HEK293 (cell line): ENCODE data around the gene SRP9.
"Not testable (repeated sequence)": the region's sequence is repeated elsewhere in the genome, so short reads cannot be mapped to it uniquely, and the experiment has no call there.

Source experiments
- CTCF ChIA-PET: fragments of 350-600 bp; formaldehyde crosslinking; extraction: SDS; loops from one replicate; lab custom pipeline; 2021; ENCODE audit warnings: antibody characterized with exemption; lab: Yijun Ruan, JAX
- POLR2A ChIA-PET: fragments of 300-600 bp; formaldehyde crosslinking; extraction: SDS; loops from one replicate; lab custom pipeline; 2020; ENCODE audit warnings: antibody characterized with exemption, inconsistent platforms; lab: Yijun Ruan, JAX
- H3K27ac ChIP-seq: fragments of 200-500 bp; sonication (Bioruptor generic); 2 replicates; pipeline ENCODE4 v1.5.1; 2014; ENCODE audit warnings: low read depth, low read length, control low read depth, inconsistent platforms; ENCODE audit errors: extremely low read depth
- H3K36me3 ChIP-seq, 2 experiments: fragments of 200-500 bp in 1 of 2; sonication (Bioruptor generic) in 1 of 2; 1 replicate in 1 of 2; 2 replicates in 1 of 2; pipeline ENCODE4 v1.5.1; 2014 to 2017; ENCODE audit warnings: inconsistent platforms in 2 of 2, low read length in 2 of 2; ENCODE audit not compliant: control insufficient read depth in 2 of 2, insufficient read depth in 1 of 2
- H3K4me1 ChIP-seq: fragments of 200-500 bp; sonication (Bioruptor generic); 2 replicates; pipeline ENCODE4 v1.5.1; 2014; ENCODE audit warnings: mild to moderate bottlenecking, low read length, inconsistent platforms; ENCODE audit not compliant: control insufficient read depth, insufficient read depth
- H3K4me3 ChIP-seq: 2 replicates; pipeline ENCODE4 v1.5.1; 2011; ENCODE audit warnings: low read depth, mild to moderate bottlenecking, control low read depth, low read length, moderate library complexity
- H3K9me3 ChIP-seq: fragments of 200-500 bp; sonication (Bioruptor generic); 2 replicates; pipeline ENCODE4 v1.5.1; 2014; ENCODE audit warnings: low read depth, low read length, inconsistent platforms; ENCODE audit not compliant: control insufficient read depth, insufficient read depth
- GLIS1 ChIP-seq: fragments of 450-650 bp; formaldehyde crosslinking; IDR thresholded peaks from 2 replicates; pipeline ENCODE4 v1.5.1; 2016; ENCODE audit warnings: missing biosample characterization, missing genetic modification characterization
- SCRT2 ChIP-seq: fragments of 450-650 bp; formaldehyde crosslinking; IDR thresholded peaks from 2 replicates; pipeline ENCODE4 v1.5.1; 2016; ENCODE audit warnings: missing biosample characterization, missing genetic modification characterization
- YY1 ChIP-seq: fragments of 450-650 bp; formaldehyde crosslinking; IDR thresholded peaks from 2 replicates; pipeline ENCODE4 v1.5.1; 2018; ENCODE audit warnings: missing biosample characterization, missing genetic modification characterization
- ZBTB20 ChIP-seq: fragments of 450-650 bp; formaldehyde crosslinking; IDR thresholded peaks from 2 replicates; pipeline ENCODE4 v1.5.1; 2016; ENCODE audit warnings: missing biosample characterization, missing genetic modification characterization
- ZNF24 ChIP-seq: fragments of 450-650 bp; formaldehyde crosslinking; IDR thresholded peaks from 2 replicates; pipeline ENCODE4 v1.5.1; 2016; ENCODE audit warnings: missing biosample characterization, missing genetic modification characterization
- ZNF521 ChIP-seq: fragments of 450-650 bp; formaldehyde crosslinking; IDR thresholded peaks from 2 replicates; pipeline ENCODE4 v1.5.1; 2017; ENCODE audit warnings: missing biosample characterization, mild to moderate bottlenecking, missing genetic modification characterization
- ZNF571 ChIP-seq: fragments of 450-650 bp; formaldehyde crosslinking; IDR thresholded peaks from 2 replicates; pipeline ENCODE4 v1.5.0; 2017; ENCODE audit warnings: missing biosample characterization, missing genetic modification characterization
- TF ChIP-seq, protein P1 (sequence below): fragments of 450-650 bp; IDR thresholded peaks from 2 replicates; pipeline ENCODE4 v1.5.1; 2018; ENCODE audit warnings: missing biosample characterization, mild to moderate bottlenecking, missing genetic modification characterization
- TF ChIP-seq, protein P2 (sequence below): fragments of 450-650 bp; IDR thresholded peaks from 2 replicates; pipeline ENCODE4 v1.5.1; 2018; ENCODE audit warnings: missing biosample characterization, missing genetic modification characterization
- TF ChIP-seq, protein P3 (sequence below): fragments of 450-650 bp; formaldehyde crosslinking; IDR thresholded peaks from 2 replicates; pipeline ENCODE4 v1.5.1; 2016; ENCODE audit warnings: missing biosample characterization, missing genetic modification characterization
- TF ChIP-seq, protein P4 (sequence below): fragments of 450-650 bp; formaldehyde crosslinking; IDR thresholded peaks from 2 replicates; pipeline ENCODE4 v1.5.1; 2016; ENCODE audit warnings: missing biosample characterization, missing genetic modification characterization

Gene SRP9

DNA sequence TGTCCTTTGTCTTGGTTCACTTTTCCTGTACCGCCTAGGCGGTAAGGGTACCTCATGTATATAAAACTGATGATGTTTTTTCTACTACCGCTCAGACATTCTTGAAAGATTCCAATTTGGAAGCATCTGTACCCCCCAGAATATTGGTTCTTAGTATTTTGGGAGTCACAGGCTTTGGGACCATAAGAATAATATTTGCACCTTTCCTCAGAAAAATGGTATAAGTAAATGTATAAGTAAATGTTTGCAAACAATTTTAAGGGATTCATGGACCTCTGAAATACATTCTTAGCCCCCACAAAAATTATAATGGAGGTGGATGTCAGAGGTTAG is 677 bp downstream of the SRP9 start:
- POLR2A ChIA-PET = interaction anchor here (0.6 to 2.9 kb wide), 33 partner anchors 10 to 323 kb away, joined by 3 to 46 read pairs (median 5); partner anchors contain the start of genes ENAH, EPHX1, PYCR2 and TMEM63A
- peaks cover 20 to 31% of the 10 kb centered on the region in 2 experiments for H3K36me3 ChIP-seq
- H3K27ac ChIP-seq = peak overlapping the region; percentile 95
- peaks cover 12% of the 10 kb centered on the region for H3K4me1 ChIP-seq
- CTCF ChIA-PET = interaction anchor here (0.6 to 25.5 kb wide), 41 partner anchors 8 to 418 kb away, joined by 3 to 567 read pairs (median 4); partner anchors contain the start of genes ENAH and EPHX1
- TF ChIP-seq, protein P1, sequence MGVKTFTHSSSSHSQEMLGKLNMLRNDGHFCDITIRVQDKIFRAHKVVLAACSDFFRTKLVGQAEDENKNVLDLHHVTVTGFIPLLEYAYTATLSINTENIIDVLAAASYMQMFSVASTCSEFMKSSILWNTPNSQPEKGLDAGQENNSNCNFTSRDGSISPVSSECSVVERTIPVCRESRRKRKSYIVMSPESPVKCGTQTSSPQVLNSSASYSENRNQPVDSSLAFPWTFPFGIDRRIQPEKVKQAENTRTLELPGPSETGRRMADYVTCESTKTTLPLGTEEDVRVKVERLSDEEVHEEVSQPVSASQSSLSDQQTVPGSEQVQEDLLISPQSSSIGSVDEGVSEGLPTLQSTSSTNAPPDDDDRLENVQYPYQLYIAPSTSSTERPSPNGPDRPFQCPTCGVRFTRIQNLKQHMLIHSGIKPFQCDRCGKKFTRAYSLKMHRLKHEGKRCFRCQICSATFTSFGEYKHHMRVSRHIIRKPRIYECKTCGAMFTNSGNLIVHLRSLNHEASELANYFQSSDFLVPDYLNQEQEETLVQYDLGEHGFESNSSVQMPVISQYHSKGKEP (tag by site-specific recombination) = no peak
- TF ChIP-seq ZNF521 (tag by site-specific recombination) (no peak), ZNF24 (tag by site-specific recombination) (no peak)
- TF ChIP-seq, protein P2, sequence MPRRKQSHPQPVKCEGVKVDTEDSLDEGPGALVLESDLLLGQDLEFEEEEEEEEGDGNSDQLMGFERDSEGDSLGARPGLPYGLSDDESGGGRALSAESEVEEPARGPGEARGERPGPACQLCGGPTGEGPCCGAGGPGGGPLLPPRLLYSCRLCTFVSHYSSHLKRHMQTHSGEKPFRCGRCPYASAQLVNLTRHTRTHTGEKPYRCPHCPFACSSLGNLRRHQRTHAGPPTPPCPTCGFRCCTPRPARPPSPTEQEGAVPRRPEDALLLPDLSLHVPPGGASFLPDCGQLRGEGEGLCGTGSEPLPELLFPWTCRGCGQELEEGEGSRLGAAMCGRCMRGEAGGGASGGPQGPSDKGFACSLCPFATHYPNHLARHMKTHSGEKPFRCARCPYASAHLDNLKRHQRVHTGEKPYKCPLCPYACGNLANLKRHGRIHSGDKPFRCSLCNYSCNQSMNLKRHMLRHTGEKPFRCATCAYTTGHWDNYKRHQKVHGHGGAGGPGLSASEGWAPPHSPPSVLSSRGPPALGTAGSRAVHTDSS (tag by site-specific recombination) = no peak
- peak overlapping the region; percentile 76 for H3K4me3 ChIP-seq
- H3K9me3 ChIP-seq = no peaks in the 10 kb centered on the region

DNA sequence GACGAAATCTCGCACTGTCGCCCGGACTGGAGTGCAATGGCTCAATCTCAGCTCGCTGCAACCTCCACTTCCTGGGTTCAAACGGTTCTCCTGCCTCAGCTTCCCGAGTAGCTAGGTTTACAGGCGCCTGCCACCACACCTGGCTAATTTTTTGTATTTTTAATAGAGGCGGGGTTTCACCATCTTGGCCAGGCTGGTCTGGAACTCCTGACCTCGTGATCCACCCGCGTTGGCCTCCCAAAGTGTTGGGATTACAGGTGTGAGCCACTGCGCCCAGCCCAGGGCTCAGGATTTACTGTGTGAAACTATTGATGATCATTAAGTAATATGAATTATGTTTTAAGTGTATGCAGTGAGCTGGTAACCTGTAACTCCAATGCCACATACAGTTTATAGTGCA is 1.5 kb downstream of the SRP9 start:
- H3K4me1 ChIP-seq = peaks cover 12% of the 10 kb centered on the region
- POLR2A ChIA-PET = interaction anchor here (0.6 to 2.9 kb wide), 10 partner anchors 16 to 332 kb away, joined by 3 to 38 read pairs (median 5); partner anchors contain the start of genes PYCR2 and TMEM63A
- H3K36me3 ChIP-seq = peaks cover 29 to 40% of the 10 kb centered on the region in 2 experiments
- not testable (repeated sequence) for H3K9me3 ChIP-seq, H3K27ac ChIP-seq
- TF ChIP-seq SCRT2 = 0 out of 2 replicates have a peak, but pooled peaks have one; percentile 28
- 0 out of 2 replicates have a peak, but pooled peaks have one; percentile 23 for TF ChIP-seq ZBTB20
- TF ChIP-seq, protein P3, sequence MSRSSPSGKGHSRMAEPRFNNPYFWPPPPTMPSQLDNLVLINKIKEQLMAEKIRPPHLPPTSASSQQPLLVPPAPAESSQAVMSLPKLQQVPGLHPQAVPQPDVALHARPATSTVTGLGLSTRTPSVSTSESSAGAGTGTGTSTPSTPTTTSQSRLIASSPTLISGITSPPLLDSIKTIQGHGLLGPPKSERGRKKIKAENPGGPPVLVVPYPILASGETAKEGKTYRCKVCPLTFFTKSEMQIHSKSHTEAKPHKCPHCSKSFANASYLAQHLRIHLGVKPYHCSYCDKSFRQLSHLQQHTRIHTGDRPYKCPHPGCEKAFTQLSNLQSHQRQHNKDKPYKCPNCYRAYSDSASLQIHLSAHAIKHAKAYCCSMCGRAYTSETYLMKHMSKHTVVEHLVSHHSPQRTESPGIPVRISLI = 0 out of 2 replicates have a peak, but pooled peaks have one; percentile 38
- CTCF ChIA-PET = interaction anchor here (0.6 to 25.5 kb wide), 20 partner anchors 9 to 313 kb away, joined by 3 to 567 read pairs (median 4); no protein-coding TSS in a partner anchor
- peak overlapping the region; percentile 76 for H3K4me3 ChIP-seq

DNA sequence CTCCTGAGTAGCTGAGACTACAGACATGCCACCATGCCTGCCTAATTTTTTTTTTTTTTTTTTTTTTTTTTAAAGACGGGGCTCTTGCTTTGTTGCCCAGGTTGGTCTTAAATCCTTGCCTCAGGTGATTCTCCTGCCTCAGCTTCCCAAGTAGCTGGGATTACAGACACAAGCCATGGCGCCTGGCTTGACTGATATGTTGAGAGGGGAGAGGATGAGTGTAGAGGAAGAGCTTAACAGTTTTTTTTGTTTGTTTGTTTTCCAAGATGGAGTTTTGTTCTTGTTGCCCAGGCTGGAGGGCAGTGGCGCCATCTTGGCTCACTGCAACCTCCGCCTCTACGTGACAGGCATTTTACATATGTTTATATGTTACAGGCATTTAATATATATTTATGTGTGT is 2.5 kb downstream of the SRP9 start:
- peaks cover 12% of the 10 kb centered on the region for H3K4me1 ChIP-seq
- POLR2A ChIA-PET = interaction anchor here (0.6 to 1.3 kb wide), 3 partner anchors 102 to 293 kb away, joined by 3 to 7 read pairs (median 5); partner anchors contain the start of gene TMEM63A
- TF ChIP-seq ZNF571 (tag by site-specific recombination) (no peak), YY1 (tag by site-specific recombination) (peak; percentile 47; the same call in 1 of the 2 replicates), GLIS1 (tag by site-specific recombination) (no peak)
- TF ChIP-seq, protein P3 = peak; percentile 89
- TF ChIP-seq, protein P4, sequence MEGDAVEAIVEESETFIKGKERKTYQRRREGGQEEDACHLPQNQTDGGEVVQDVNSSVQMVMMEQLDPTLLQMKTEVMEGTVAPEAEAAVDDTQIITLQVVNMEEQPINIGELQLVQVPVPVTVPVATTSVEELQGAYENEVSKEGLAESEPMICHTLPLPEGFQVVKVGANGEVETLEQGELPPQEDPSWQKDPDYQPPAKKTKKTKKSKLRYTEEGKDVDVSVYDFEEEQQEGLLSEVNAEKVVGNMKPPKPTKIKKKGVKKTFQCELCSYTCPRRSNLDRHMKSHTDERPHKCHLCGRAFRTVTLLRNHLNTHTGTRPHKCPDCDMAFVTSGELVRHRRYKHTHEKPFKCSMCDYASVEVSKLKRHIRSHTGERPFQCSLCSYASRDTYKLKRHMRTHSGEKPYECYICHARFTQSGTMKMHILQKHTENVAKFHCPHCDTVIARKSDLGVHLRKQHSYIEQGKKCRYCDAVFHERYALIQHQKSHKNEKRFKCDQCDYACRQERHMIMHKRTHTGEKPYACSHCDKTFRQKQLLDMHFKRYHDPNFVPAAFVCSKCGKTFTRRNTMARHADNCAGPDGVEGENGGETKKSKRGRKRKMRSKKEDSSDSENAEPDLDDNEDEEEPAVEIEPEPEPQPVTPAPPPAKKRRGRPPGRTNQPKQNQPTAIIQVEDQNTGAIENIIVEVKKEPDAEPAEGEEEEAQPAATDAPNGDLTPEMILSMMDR (tag by site-specific recombination) = peak; percentile 39; the same call in 1 of the 2 replicates
- TF ChIP-seq, all 188 proteins: peak for 3
- Histone ChIP-seq H3K4me3 (no peak overlapping the region), H3K9me3 (no peaks in the 10 kb centered on the region), H3K36me3 (peaks cover 38 to 49% of the 10 kb centered on the region in 2 experiments), H3K27ac (no peak overlapping the region)
- CTCF ChIA-PET = interaction anchor here (0.6 to 25.5 kb wide), 7 partner anchors 8 to 314 kb away, joined by 3 to 567 read pairs (median 4); no protein-coding TSS in a partner anchor
